ENCODE results near the gene DPP4. TPM values are rescaled to one million over a fixed set of nuclear protein-coding genes. Genes with fewer than 3 reads are reported as not detected.

The DPP4 gene
- polyA plus RNA-seq, 3 donors, result 0.46 TPM; not detected in 2

DNA sequence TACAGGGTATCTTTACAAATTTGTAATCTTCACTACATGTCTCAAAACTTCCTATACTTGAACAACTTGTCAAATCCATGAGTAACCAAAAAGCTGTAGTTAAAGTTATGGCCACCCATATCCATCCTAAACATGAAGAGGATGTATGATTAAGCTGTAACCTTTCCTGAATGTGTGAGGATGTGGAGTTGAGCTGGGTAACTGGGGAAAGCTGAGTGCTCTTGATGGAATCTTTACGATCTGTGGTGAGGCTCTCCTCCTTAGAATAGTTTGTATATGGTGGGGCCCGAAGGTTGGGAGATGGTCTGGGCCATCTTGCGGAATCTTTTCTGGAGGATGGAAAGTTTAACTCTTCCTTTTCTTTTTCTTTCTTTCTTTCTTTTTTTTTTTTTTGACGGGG lies 29.4 kb downstream of the DPP4 start:
- H3K4me1 Mint-ChIP-seq, result no peaks in the 10 kb centered on the region
- 100% methylated on average over 1 of the region's 4 CpGs for WGBS (ENCODE audit: insufficient coverage)
- H3K9me3 Mint-ChIP-seq, result peaks cover 0 to 4% (median 0%) of the 10 kb centered on the region in 7 donors
- Histone ChIP-seq H3K27me3 (ENCODE audit: control insufficient read depth in 2 of 2, insufficient read depth in 2 of 2, low read length in 2 of 2) (no peaks in the 10 kb centered on the region), H3K4me2 (replicated peaks; ENCODE audit: extremely low read depth, low read length, poor library complexity, severe bottlenecking) (no peak overlapping the region), H3K9ac (ENCODE audit: insufficient read depth, low read length, poor library complexity, severe bottlenecking) (no peak overlapping the region), H3K4me3 (replicated peaks in 1 of 3; ENCODE audit: low read depth in 2 of 3, low read length in 3 of 3) (no peak overlapping the region), H4K20me1 (ENCODE audit: insufficient read depth, low read length) (no peaks in the 10 kb centered on the region), H3K36me3 (replicated peaks in 1 of 2; ENCODE audit: control insufficient read depth in 1 of 2, insufficient read depth in 2 of 2, low read length in 2 of 2) (no peaks in the 10 kb centered on the region), H3K27ac (ENCODE audit: low read depth in 1 of 2, low read length in 2 of 2) (no peak overlapping the region), H3K9me3 (replicated peaks in 1 of 2; ENCODE audit: control insufficient read depth in 1 of 2, insufficient read depth in 1 of 2, low read length in 2 of 2) (no peaks in the 10 kb centered on the region), H3K4me1 (ENCODE audit: control insufficient read depth in 1 of 2, insufficient read depth in 2 of 2, low read length in 2 of 2) (no peaks in the 10 kb centered on the region), H2AFZ (ENCODE audit: insufficient read depth, low read depth, low read length, poor library complexity, severe bottlenecking) (no peak overlapping the region), H3K79me2 (ENCODE audit: insufficient read depth, low read length) (no peaks in the 10 kb centered on the region)
- no peak for DNase-seq
- no peak overlapping the region for H3K27ac Mint-ChIP-seq
- no peaks in the 10 kb centered on the region for H3K36me3 Mint-ChIP-seq
- H3K27me3 Mint-ChIP-seq (ENCODE audit: low read depth in 3 of 3), result peaks cover 0 to 3% (median 0%) of the 10 kb centered on the region in 3 donors
- no peak overlapping the region for H3K4me3 Mint-ChIP-seq
- intact Hi-C loops (cut with micrococcal nuclease), result no loop called here
- TF ChIP-seq, protein P1, sequence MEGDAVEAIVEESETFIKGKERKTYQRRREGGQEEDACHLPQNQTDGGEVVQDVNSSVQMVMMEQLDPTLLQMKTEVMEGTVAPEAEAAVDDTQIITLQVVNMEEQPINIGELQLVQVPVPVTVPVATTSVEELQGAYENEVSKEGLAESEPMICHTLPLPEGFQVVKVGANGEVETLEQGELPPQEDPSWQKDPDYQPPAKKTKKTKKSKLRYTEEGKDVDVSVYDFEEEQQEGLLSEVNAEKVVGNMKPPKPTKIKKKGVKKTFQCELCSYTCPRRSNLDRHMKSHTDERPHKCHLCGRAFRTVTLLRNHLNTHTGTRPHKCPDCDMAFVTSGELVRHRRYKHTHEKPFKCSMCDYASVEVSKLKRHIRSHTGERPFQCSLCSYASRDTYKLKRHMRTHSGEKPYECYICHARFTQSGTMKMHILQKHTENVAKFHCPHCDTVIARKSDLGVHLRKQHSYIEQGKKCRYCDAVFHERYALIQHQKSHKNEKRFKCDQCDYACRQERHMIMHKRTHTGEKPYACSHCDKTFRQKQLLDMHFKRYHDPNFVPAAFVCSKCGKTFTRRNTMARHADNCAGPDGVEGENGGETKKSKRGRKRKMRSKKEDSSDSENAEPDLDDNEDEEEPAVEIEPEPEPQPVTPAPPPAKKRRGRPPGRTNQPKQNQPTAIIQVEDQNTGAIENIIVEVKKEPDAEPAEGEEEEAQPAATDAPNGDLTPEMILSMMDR (IDR thresholded peaks at IDR 0.05), result no peak

DNA sequence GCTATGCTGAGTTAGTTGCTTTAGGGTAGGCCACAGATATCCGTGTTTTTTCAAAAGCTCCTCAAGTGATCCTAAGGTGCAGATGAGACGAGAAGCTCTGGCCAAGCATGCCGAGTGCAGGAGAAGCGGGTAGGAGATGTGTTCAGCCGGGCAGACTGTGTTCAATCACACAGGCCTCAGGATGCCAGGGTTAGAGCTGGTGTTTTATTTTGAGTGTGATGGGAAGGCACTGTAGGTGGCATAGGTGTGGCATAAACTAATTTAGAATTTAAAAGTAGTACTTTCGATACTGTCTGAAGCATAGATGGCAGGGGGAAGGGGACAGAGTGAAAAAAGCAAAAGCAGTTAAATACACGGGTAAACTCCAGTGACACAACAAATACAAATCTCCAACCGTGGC lies 30.9 kb downstream of the DPP4 start:
- no peaks in the 10 kb centered on the region for H3K9me3 ChIP-seq (replicated peaks in 1 of 2; ENCODE audit: control insufficient read depth in 1 of 2, insufficient read depth in 1 of 2, low read length in 2 of 2)
- no peak overlapping the region for H3K27ac ChIP-seq (ENCODE audit: low read depth in 1 of 2, low read length in 2 of 2)
- DNase-seq, result no peak
- TF ChIP-seq, protein P1 (IDR thresholded peaks at IDR 0.05), result no peak
- H2AFZ ChIP-seq (ENCODE audit: insufficient read depth, low read depth, low read length, poor library complexity, severe bottlenecking), result no peak overlapping the region
- H3K4me1 ChIP-seq (ENCODE audit: control insufficient read depth in 1 of 2, insufficient read depth in 2 of 2, low read length in 2 of 2), result no peaks in the 10 kb centered on the region
- H3K27ac Mint-ChIP-seq, result no peak overlapping the region
- intact Hi-C loops (cut with micrococcal nuclease), result no loop called here
- no peaks in the 10 kb centered on the region for H3K36me3 ChIP-seq (replicated peaks in 1 of 2; ENCODE audit: control insufficient read depth in 1 of 2, insufficient read depth in 2 of 2, low read length in 2 of 2)
- H3K4me3 ChIP-seq (replicated peaks in 1 of 3; ENCODE audit: low read depth in 2 of 3, low read length in 3 of 3), result no peak overlapping the region
- no peak overlapping the region for H3K4me2 ChIP-seq (replicated peaks; ENCODE audit: extremely low read depth, low read length, poor library complexity, severe bottlenecking)
- no peak overlapping the region for H3K4me3 Mint-ChIP-seq
- H3K27me3 ChIP-seq (ENCODE audit: control insufficient read depth in 2 of 2, insufficient read depth in 2 of 2, low read length in 2 of 2), result no peaks in the 10 kb centered on the region
- peaks cover 0 to 4% (median 0%) of the 10 kb centered on the region in 7 donors for H3K9me3 Mint-ChIP-seq
- no peaks in the 10 kb centered on the region for H4K20me1 ChIP-seq (ENCODE audit: insufficient read depth, low read length)
- WGBS (ENCODE audit: insufficient coverage), result 100% methylated on average over 4 of the region's 8 CpGs
- H3K36me3 Mint-ChIP-seq, result no peaks in the 10 kb centered on the region
- H3K9ac ChIP-seq (ENCODE audit: insufficient read depth, low read length, poor library complexity, severe bottlenecking), result no peak overlapping the region
- H3K79me2 ChIP-seq (ENCODE audit: insufficient read depth, low read length), result no peaks in the 10 kb centered on the region
- H3K27me3 Mint-ChIP-seq (ENCODE audit: low read depth in 3 of 3), result peaks cover 0 to 3% (median 0%) of the 10 kb centered on the region in 3 donors
- H3K4me1 Mint-ChIP-seq, result no peaks in the 10 kb centered on the region

Data from CD14-positive monocyte (primary cell).